ENCODE measurements around the gene TSEN54.
A peak's percentile ranks its signal among the peaks of the same experiment; 100 is the strongest.
"Not testable (repeated sequence)": the region's sequence is repeated elsewhere in the genome, so short reads cannot be mapped to it uniquely, and the experiment has no call there.

The TSEN54 gene

DNA sequence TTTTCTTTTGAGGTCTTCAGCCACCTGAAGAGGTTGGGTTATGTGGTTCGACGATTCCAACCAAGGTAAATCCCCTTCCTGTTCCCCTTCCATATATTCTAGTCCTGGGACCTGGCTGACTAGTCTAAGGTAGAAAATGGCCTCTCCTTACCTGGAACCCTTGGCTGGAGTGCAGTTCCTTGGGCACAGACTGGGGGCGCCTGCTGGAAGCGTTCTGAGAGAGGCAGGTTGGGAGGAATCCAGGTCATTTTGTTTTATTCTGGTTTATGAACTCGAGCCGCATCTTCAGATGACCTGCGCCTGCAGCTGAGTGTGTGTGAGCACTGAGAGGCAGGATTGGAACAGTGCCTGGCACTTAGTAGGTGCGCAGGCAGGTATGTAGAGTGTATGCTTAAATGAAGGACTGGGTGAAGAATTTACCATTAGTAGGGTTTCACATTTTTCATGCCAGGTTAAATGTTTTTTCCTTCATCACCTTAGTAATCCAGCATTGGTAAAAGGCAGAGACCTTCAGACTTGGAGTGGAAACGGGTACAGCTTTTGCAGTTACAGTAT lies 2.7 kb downstream of the TSEN54 start:
- DNase-seq, result no peak

DNA sequence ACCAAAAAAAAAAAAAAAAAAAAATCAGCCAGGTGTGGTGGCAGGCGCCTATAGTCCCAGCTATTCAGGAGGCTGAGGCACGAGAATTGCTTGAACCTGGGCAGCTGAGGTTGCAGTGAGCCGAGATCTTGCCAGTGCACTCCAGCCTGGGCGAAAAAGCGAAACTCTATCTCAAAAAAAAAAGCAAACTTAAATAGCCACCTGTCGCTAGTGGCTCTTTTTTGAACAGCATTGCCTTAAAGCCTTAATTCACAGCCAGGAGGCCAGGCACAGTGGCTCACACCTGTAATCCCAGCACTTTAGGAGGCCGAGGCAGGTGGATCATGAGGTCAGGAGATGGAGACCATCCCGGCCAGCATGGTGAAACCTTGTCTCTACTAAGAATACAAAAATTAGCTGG lies 4.1 kb downstream of the TSEN54 start:
- not testable (repeated sequence) for DNase-seq

DNA sequence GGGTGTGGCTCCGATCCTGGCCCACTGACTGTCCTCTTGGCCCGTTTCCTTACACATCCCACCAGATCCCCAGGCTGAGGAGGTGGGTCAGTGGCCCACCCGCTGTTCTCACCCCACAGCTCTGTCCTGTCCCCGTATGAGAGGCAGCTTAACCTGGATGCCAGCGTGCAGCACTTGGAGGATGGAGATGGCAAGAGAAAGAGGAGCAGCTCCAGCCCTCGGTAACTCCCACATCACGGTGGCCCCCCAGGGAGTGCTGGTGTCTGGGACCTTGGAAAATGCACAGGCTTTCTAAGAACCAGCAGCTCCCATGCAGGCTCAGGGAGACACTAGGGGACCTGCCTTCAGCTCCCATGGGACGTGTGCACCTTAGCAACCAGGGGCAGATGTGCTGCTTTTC lies 5.0 kb downstream of the TSEN54 start:
- no peak for DNase-seq

- peak in 1 of 2 donors; percentile 28 for DNase-seq
Measured at GRCh38 chr17:75521951-75522727, 5.8 kb downstream of the TSEN54 start.

DNA sequence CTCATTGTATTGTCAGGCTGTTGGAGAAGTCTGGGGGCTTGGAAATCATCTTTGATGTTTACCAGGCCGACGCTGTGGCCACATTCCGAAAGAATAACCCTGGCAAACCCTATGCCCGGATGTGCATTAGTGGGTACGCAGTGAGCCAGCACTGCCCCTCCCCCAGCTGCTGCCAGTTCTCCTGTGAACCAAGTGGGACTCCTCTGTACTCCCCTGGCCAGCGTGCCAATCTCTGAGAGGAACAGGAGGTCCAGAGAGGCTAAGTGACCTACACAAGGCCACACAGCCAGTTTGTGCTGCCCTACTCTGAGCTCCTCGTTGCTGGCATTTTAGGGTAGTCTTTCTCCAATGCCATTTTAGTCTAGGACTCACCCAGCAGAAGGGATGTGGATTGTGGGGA lies 7.3 kb downstream of the TSEN54 start:
- no peak for DNase-seq

DNA sequence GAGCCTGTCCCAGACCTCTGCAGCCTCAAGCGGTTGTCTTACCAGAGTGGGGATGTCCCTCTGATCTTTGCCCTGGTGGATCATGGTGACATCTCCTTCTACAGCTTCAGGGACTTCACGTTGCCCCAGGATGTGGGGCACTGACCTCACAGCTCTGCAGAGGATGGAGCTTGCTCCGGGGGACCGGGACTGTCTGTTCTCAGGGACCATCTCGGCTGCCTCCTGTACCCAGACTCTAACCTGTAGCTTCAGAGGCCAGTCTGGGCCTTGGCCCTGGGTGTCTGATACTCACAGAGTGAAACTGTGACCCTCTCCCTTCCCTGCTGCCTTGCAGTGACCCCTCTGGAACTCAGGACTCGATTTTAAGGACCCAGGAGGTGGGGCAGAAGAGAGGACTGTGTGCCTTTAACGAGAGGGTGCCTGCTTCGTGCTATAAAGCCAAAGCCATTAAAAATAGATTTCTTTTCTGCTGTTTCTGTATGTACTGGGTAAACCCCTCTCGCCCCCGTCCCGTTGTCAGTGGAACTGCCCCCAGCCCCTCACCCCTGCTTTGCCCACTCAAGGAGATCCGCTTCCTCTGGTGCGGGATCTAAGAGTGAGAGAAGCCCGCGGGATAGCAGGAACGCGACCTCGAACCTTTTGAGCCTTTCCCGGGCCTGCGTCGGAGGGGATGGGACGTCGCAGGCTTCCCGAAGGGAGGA lies 8.1 kb downstream of the TSEN54 start:
- no peak for DNase-seq

DNA sequence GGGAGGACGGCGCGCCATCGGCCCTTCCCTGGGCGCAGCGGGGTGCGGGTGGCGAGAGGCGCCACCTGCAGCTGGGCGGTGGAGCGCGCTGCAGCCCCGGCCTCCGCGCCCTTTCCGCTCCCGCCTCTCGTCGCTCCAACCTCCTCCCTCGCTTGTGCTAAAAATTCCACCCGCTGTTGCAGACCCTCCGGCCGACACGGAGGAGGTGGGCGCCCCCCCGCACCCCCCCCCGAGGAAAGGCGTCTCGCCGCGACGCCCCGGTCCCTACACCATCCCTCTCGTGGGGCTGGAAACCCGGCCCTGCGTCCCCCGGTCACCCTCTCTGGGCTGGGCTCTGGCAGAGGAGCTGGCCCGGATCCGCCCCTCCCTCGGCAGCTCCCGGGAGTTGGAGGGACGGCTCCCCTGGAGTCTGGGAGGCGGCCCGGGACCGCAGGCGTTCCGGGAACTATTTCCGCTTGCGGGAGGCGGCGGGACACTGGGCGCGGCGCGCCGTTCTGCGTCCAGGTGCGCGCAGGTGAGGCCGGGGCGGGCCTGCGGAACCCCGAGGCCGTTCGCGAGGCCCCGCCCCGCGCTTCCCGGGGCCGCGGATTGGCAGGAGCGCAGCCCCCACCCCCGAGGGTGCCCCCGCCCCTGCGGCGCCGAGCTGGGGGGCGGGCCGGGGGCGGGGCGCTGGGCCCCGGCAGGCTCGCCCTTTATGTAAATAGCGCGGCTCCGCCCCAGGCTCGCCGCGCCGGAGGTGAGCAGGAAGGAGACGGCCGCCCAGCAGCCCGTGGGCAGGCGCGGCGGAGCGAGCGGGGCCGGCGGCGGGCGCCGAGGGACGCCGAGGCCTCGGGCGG lies 8.9 kb downstream of the TSEN54 start, which contains the start of gene LLGL2:
LLGL2 (plus strand) TSS at position 728 of the 836 bp plus-strand sequence. CDS start 17,730 bp downstream, outside the sequence.
- DNase-seq, result peak; percentile 57 to 88

GRCh38 chr17:75525806-75526554 lies 9.7 kb downstream of the TSEN54 start:
- DNase-seq, result no peak

DNA sequence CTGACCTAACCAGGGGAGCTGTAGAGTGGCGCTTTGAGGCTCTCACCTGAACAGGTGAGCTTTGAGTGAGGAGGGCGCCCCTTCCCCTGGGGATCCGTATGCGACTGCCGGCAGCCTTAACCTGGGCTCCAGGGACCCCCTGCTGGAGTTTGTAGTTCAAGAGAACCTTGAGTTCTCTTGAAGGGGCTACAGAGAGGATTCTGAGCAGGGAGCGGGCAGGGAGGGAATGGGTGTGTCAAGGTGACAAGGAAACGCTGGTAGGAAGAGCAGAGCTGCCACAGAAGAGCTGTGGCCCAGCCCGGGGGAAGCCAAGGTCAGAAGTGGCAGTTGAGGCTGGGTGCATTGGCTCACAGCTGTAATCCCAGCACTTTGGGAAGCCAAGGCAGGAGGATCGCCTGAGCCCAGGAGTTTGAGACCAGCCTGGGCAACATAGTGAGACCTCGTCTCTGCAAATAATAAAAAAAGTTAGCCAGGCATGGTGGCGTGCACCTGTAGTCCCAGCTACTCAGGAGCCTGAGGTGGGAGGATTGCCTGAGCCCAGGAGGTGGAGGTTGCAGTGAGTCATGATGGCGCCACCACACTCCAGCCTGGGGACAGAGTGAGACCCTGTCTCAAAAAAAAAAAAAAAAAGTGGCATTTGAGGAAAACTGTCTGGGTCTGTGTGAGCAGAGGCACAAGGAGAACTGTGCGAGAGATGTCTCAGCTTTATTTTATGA lies 10.4 kb downstream of the TSEN54 start:
- no peak for DNase-seq

GRCh38 chr17:75530837-75531720 lies 14.8 kb downstream of the TSEN54 start:
- no peak for DNase-seq

DNA sequence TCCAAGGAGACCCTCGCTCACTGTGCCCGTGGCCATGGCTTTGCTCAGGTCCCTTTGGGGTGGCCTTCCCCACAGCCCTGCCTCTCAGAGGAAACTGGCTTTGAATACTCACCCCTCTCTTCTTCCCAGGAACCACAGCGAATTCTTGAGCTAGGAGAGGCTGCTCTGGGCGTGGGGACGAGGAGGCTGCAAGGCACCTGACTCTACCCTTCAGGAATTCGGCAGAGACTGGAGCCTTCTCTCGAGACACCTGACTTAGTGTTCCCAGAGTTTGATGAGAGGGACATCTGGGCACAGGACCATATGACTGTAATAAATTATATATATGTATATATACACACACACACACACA lies 15.4 kb downstream of the TSEN54 start:
- DNase-seq, result no peak

GRCh38 chr17:75535119-75535537 lies 18.8 kb downstream of the TSEN54 start:
- peak; percentile 12 to 48 for DNase-seq

DNA sequence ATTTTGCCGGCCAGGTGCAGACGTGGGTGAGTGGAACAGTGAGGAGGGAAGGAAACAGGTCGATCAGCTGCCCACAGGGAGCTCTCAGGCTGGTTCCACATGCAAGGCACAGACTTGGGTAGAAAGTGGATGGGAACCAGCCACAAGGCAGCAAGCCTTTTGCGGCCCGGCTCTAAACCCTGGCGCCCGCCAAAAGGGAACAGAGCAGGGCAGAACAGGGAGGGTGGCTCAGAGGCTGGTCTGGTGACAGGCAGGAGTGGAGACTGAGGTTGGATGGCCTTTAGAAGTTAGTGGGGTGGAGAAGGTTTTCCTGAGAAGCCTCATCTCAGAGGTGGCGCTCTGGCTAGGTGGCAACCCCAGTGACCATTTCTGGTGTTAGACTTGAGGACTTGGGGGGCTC lies 19.5 kb downstream of the TSEN54 start:
- no peak for DNase-seq

DNA sequence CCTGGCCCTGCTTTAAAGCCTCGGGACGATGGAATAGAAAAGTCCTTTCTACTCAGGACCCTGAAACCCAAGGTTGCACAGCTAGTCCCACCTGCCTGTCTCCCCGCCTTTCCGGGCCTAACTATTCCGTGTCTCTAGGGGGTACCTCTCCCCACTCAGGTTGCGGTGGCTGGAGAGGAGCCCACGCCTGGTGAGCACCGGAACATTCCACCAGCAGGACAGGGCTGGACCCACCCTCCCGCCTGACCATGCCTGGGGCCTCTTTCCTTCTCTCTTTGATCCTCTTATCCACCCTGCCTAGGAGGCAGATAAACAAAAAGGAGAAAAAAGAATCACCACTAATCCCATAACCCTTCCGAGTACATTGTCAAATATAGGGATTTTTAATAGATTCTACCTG lies 20.0 kb downstream of the TSEN54 start:
- no peak for DNase-seq

DNA sequence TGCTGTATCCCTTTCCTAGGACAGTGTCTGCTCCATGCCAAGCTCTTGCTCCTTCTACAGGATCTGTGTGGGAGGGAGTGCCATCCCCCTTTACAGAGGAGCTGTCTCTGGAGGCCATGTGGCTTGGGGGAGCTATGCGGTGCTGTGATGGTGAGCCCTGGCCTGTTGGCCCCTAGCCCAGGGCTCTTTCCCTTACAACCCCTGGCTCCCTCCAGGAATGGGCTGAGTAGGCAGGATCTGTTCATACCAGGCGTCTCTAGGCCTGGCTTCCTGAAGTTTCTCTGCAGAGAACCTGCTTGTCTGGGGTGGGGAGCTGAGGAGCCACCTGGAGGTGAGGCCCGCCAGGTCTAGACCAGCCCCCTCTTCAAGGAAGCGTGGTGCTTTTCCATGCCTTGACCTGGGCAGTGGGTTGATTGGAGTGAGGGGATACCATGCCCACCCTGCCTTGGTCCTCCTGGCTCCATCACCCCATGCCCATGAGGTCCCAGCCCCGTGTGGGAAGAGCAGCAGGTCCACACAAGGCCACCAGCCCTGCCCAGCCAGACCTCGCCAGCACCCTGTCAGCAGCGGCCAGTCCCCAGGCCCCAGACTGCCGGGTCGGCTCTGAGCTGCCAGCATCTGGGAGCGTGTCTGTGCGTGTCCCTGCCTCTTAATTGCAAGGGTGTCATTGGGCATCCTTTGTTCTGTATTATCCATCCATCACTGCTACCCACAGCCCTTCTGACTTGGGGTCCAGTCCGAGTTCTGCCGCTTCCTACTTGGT lies 23.8 kb downstream of the TSEN54 start:
- DNase-seq, result no peak

DNA sequence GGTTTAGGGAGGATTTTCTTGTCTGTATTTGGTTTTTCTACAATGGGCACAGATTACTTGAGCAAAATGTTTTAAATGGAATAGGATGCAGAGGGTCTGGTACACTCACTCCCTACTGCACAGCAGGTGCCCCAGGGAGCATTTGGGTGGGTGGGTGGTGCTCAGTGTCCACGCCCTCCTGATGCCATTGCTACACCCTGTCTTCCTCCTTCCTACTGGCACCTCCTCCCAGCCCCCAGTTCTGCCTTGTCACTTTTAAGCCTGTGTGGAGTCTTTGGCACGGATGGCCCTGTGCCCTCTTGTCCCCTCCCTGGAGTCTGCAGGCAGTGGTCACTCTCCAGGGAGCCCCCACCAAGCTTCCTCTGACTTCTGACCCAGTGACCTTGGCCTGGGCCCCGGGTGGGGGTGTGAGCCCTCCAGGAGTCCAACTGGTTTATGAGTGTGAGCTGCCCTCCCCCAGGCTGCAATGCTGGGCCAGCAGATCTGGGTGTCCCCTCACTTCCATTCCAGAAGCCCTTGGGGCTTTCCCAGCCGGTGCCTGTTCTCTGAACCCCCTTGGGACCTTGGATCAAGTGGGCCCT lies 24.7 kb downstream of the TSEN54 start:
- peak in 1 of 2 donors; percentile 31 for DNase-seq

DNA sequence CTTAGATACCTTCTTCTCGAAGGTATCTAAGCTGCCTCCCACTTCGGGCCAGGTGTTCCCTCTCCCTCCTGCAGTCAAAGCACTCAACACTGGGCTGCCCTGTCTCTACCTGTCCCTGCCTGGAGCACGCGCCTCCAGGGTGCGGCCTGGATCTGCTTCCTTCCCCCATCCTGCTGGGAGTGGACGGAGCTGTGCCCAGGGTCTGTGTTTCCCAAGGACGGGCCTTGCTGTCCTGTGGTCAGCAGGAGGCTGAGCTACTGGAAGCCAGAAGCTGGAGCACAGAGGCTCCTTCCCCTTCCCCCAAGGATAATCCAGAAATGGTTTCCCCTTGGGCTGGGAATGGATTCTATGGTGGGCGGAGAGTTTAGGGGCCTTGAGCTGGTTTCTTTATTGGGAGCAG lies 25.9 kb downstream of the TSEN54 start:
- DNase-seq, result no peak

DNA sequence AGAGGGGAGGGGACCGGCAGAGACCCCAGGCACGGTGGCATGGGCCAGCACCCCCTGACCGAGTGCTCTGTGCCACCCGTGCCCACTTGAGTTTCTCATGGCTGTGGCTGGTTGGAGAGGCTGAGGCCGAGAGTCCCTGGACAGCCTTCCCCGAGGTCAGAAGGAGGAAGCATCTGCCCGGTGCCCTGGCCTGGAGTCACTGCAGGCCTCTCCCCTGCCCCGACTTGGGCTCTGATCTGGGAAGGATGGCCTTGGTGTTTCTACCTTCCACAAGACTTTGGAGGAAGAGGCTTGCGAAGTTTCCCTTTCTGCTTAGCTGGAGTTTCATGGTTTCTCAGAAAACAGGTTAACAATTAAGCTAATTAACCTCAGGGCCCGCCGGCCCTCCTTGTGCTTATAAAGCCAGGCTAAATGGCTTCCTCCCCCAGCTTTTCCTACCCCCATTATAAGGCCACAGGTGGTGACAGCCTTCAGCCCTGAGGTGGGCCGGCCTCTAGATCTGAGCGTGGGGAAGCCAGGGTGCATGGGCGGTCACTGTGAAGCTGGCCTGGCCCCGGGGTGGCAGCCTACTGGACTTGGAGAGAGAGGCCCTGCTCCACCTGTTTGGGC lies 26.5 kb downstream of the TSEN54 start:
- no peak for DNase-seq

DNA sequence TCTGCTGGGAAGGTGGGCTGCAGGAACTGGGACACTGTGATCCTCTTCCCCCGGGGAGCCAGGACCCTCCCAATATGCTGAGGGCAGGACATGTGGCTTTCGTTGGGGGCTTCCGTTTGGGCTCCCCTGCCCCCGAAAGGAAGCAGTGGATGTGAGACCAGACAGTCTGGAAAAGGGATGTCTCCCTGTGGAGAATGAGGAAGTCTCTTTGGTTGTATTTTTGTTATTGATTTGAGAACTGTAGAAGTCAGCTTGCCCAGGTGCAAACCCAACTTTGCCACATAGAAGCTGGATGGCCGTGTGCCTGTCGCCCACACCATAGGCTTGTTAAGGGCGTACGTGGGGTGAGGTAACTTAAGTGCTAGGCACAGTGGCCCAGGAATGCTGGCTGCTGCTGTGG lies 27.9 kb downstream of the TSEN54 start:
- no peak for DNase-seq

Data from inflammatory macrophage (primary cell).